HepG2 (cell line): ENCODE data around the gene COL26A1. TPM values are rescaled to one million over a fixed set of nuclear protein-coding genes. Genes with fewer than 3 reads are reported as not detected.

Experiments
- ATAC-seq: fragments of 200-7000 bp; cut with Tn5 transposase; 3 replicates; pipeline ENCODE4 v1.9.1; 2020; ENCODE audit warnings: mild to moderate bottlenecking, moderate library complexity
- BruUV-seq: library from RNA; stranded (reverse); fragments of 400-500 nt; replicated peaks from 2 replicates; lab custom pipeline; 2021; lab: Mats Ljungman, UMichigan
- CTCF ChIA-PET: fragments of 300-600 bp; formaldehyde crosslinking; extraction: SDS; loops from one replicate; lab custom pipeline; 2021; ENCODE audit warnings: low total read pairs, inconsistent platforms, low intra/inter-chr PET ratio; lab: Yijun Ruan, JAX
- POLR2A ChIA-PET: fragments of 350-600 bp; sonication (Branson Sonifier 250); formaldehyde crosslinking; loops from one replicate; lab custom pipeline; 2020; ENCODE audit warnings: antibody characterized with exemption, inconsistent platforms; lab: Yijun Ruan, JAX
- DNase-seq: peaks from one replicate; pipeline ENCODE4 v3.0.0-alpha.2; 2015; ENCODE audit warnings: low spot score
- FAIRE-seq: peaks from 3 replicates; lab custom pipeline; 2011; peaks lifted over from hg19 to GRCh38; lab: Jason Lieb, UNC
- H2AFZ ChIP-seq: one replicate; pipeline ENCODE4 v1.6.1; 2011; ENCODE audit warnings: low read length, inconsistent platforms
- H3K27ac ChIP-seq: fragments of 300-600 bp; 3 replicates; pipeline ENCODE4 v1.8.0; 2011; ENCODE audit warnings: mixed run types, mild to moderate bottlenecking, mixed read lengths, low read length, inconsistent platforms; ENCODE audit not compliant: insufficient read depth; ENCODE audit errors: extremely low read length
- H3K27me3 ChIP-seq, 2 experiments: fragments of 200-600 bp in 1 of 2; 2 replicates in 1 of 2; 3 replicates in 1 of 2; pipeline versions ENCODE4 v1.6.0 to v1.8.0; 2011; ENCODE audit warnings: low read length in 2 of 2, mild to moderate bottlenecking in 2 of 2, moderate library complexity in 2 of 2, inconsistent platforms in 1 of 2; ENCODE audit not compliant: insufficient read depth in 2 of 2, control insufficient read depth in 1 of 2
- H3K36me3 ChIP-seq, 2 experiments: fragments of 200-600 bp in 1 of 2; replicated peaks in 1 of 2; 2 replicates in 1 of 2; 3 replicates in 1 of 2; pipeline versions ENCODE4 v1.5.1 to v1.8.0; 2011; ENCODE audit warnings: low read length in 2 of 2, inconsistent platforms in 1 of 2; ENCODE audit not compliant: insufficient read depth in 2 of 2, control insufficient read depth in 1 of 2
- H3K4me1 ChIP-seq: 2 replicates; pipeline ENCODE4 v1.5.1; 2012; ENCODE audit warnings: low read length, inconsistent platforms; ENCODE audit not compliant: insufficient read depth
- H3K4me2 ChIP-seq: 2 replicates; pipeline ENCODE4 v1.6.0; 2011; ENCODE audit warnings: low read depth, low read length, inconsistent platforms
- H3K4me3 ChIP-seq, 3 experiments: fragments of 200-600 bp in 1 of 3; sonication (generic), shearing (Covaris generic) in 1 of 3; replicated peaks in 1 of 3; 2 replicates each; pipeline ENCODE4 v1.5.1; 2011 to 2016; ENCODE audit warnings: low read length in 3 of 3, inconsistent platforms in 2 of 3, low read depth in 2 of 3, mild to moderate bottlenecking in 2 of 3, control low read depth in 1 of 3, mixed read lengths in 1 of 3; ENCODE audit not compliant: insufficient read depth in 1 of 3
- H3K79me2 ChIP-seq: one replicate; pipeline ENCODE4 v1.6.1; 2011; ENCODE audit warnings: low read length, inconsistent platforms; ENCODE audit not compliant: insufficient read depth
- H3K9ac ChIP-seq: 2 replicates; pipeline ENCODE4 v1.6.0; 2011; ENCODE audit warnings: mild to moderate bottlenecking, low read depth, low read length, inconsistent platforms; ENCODE audit not compliant: insufficient read depth
- H3K9me3 ChIP-seq: 2 replicates; pipeline ENCODE4 v1.5.1; 2012; ENCODE audit warnings: mild to moderate bottlenecking, low read length
- H4K20me1 ChIP-seq: 2 replicates; pipeline ENCODE4 v1.6.0; 2011; ENCODE audit warnings: inconsistent platforms, mild to moderate bottlenecking, low read length, moderate library complexity; ENCODE audit not compliant: insufficient read depth
- MEIS2 ChIP-seq: sonication (generic); formaldehyde crosslinking; IDR thresholded peaks from 2 replicates; pipeline ENCODE4 v1.9.0; 2021; ENCODE audit warnings: mild to moderate bottlenecking, missing genetic modification reagents
- MNT ChIP-seq: fragments of 450-650 bp; IDR thresholded peaks from 2 replicates; pipeline ENCODE4 v1.6.1; 2016
- NCOA2 ChIP-seq: sonication (generic); formaldehyde crosslinking; IDR thresholded peaks from 2 replicates; pipeline ENCODE4 v1.8.0; 2022; ENCODE audit warnings: inconsistent platforms
- PTBP1 ChIP-seq: fragments of 200-400 bp; formaldehyde crosslinking; IDR thresholded peaks from 2 replicates; pipeline ENCODE4 v1.6.1; 2018; ENCODE audit warnings: low read length, low read depth; ENCODE audit not compliant: poor library complexity, severe bottlenecking
- RELA ChIP-seq: sonication (generic); formaldehyde crosslinking; IDR thresholded peaks from 2 replicates; pipeline ENCODE4 v1.4.0; 2020; ENCODE audit warnings: missing genetic modification reagents
- SALL1 ChIP-seq: sonication (generic); formaldehyde crosslinking; IDR thresholded peaks from 2 replicates; pipeline ENCODE4 v1.8.0; 2022; ENCODE audit warnings: mild to moderate bottlenecking, missing genetic modification reagents
- SMARCE1 ChIP-seq: fragments of 450-650 bp; IDR thresholded peaks from 2 replicates; pipeline ENCODE4 v1.6.1; 2017; ENCODE audit warnings: borderline replicate concordance
- ZBTB8A ChIP-seq: sonication (generic); formaldehyde crosslinking; IDR thresholded peaks from 2 replicates; pipeline ENCODE4 v1.4.0; 2020; ENCODE audit warnings: mild to moderate bottlenecking, low read depth, missing genetic modification reagents, borderline replicate concordance
- WGBS: methylation state at CpG from one replicate; pipeline ENCODE4 v1.1.6; 2017; ENCODE audit warnings: low lambda C conversion rate; 5-methylcytosine and 5-hydroxymethylcytosine counted together
- in situ Hi-C: cut with HindIII; loops from 2 replicates; pipeline ENCODE4 v1.10.0; 2017; ENCODE audit warnings: low pct_unique_long_range_greater_than_20kb; ENCODE audit not compliant: extremely low pct_ligation_motif_present
- intact Hi-C: fragments of 100-400 bp; cut with micrococcal nuclease; formaldehyde crosslinking; loops from one replicate; pipeline ENCODE4 v1.10.0; 2022; ENCODE audit not compliant: unreplicated experiment
- polyA plus RNA-seq, 8 experiments: library from polyadenylated mRNA; depleted of rRNA in 3 of 8; stranded (reverse) in 7 of 8; unstranded in 1 of 8; fragments of >200 nt; fragmentation: Illumina TruSeq in 4 of 8; extraction: Trizol in 4 of 8; gene quantifications; 2 replicates each; pipeline versions ENCODE4 v1.2.1 to v1.2.3, GENCODE V29; 2011 to 2016; ENCODE audit warnings: low read depth in 4 of 8, missing spikeins in 1 of 8, mixed read lengths in 1 of 8; ENCODE audit not compliant: insufficient read depth in 1 of 8
- total RNA-seq, 5 experiments: library from RNA; depleted of rRNA; stranded (reverse); fragments of >200 nt; fragmentation: Illumina TruSeq; extraction: Trizol; gene quantifications; 2 replicates each; pipeline ENCODE4 v1.2.3, GENCODE V29; 2016; ENCODE audit warnings: low read depth in 1 of 5
- TF ChIP-seq, protein P1 (sequence below): IDR thresholded peaks from 2 replicates; pipeline ENCODE4 v1.6.1; 2016; ENCODE audit warnings: low read depth, borderline replicate concordance

The COL26A1 gene
- total and polyA plus RNA-seq, 2 of the 13 experiments (the other 11 are each of a cell fraction or from before 2014, with no cell fraction given), result 7.8 to 9.2 TPM

DNA sequence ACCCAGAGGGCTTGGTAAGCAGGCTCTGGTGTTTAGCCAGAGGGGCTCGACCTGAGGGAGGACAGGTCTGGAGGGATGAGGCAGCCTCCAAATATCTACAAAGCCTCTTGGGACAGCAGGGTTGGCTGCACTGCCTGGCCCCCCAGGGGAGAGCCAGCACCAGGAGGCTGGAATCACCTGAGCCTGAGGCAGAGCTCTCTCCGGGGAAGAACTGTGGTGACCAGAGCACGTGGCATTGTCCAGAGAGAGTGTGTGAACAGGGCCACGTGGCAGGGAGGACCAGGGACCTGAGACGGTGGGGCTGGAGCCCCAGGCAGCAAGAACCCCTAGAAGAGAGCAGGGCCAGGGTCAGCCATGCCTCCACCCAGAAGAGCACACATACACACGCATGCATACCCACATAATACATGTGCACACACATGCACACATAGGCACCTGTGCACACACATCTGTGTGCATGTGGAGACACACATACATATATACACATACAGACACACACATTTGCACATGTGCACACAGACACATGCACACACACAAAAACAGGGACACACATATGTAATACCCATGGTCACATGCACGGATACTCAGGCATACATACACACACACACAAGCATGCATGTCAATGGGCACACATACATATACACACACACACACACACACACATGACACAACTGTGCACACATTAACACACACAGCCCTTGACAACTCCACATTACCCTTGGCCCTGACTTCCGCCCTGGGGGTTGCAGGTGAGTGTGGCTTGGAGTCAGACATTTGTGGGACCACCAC lies 171.5 kb downstream of the COL26A1 start:
- no TSS peak for BruUV-seq
- ChIA-PET CTCF (no interaction called here), POLR2A (no interaction called here)
- Histone ChIP-seq H3K4me3 (no peak overlapping the region), H3K9ac (no peak overlapping the region), H3K27ac (no peak overlapping the region), H3K79me2 (no peaks in the 10 kb centered on the region), H3K4me2 (no peak overlapping the region), H3K36me3 (no peaks in the 10 kb centered on the region), H2AFZ (no peak overlapping the region)
- 71% methylated on average over 7 of the region's 8 CpGs for WGBS
- no peak for DNase-seq
- FAIRE-seq, result no peak
- no peak for ATAC-seq
- in situ Hi-C loops, result no loop called here
- intact Hi-C loops, result no loop called here
- TF ChIP-seq MEIS2, result no peak
- TF ChIP-seq SMARCE1, result no peak
- no peak for TF ChIP-seq RELA (CRISPR knock-in tag)
- no peak for TF ChIP-seq SALL1
- TF ChIP-seq MNT, result peak; percentile 80
- TF ChIP-seq PTBP1, result no peak
- TF ChIP-seq, all 625 proteins: peak for 1
- H4K20me1 ChIP-seq, result no peaks in the 10 kb centered on the region
- no peaks in the 10 kb centered on the region for H3K9me3 ChIP-seq
- peaks cover 46% of the 10 kb centered on the region for H3K4me1 ChIP-seq
- H3K27me3 ChIP-seq, result no peaks in the 10 kb centered on the region

GRCh38 chr7:101534873-101535272 lies 172.2 kb downstream of the COL26A1 start:
- ChIA-PET CTCF (no interaction called here), POLR2A (no interaction called here)
- intact Hi-C loops, result no loop called here
- Histone ChIP-seq H2AFZ (no peak overlapping the region), H3K9me3 (no peaks in the 10 kb centered on the region), H3K27me3 (no peaks in the 10 kb centered on the region), H3K36me3 (no peaks in the 10 kb centered on the region), H3K27ac (no peak overlapping the region), H3K79me2 (no peaks in the 10 kb centered on the region), H3K9ac (no peak overlapping the region), H3K4me3 (no peak overlapping the region), H3K4me2 (no peak overlapping the region), H3K4me1 (peaks cover 48% of the 10 kb centered on the region), H4K20me1 (no peaks in the 10 kb centered on the region)
- 80% methylated on average over 2 of the region's 11 CpGs for WGBS
- FAIRE-seq (no peak), DNase-seq (no peak), ATAC-seq (no peak)
- no TSS peak for BruUV-seq
- in situ Hi-C loops, result loop anchor here (5.0 kb wide), 1 partner anchor 737 kb away; no protein-coding TSS in a partner anchor
- TF ChIP-seq ZBTB8A (CRISPR knock-in tag) (no peak), NCOA2 (no peak)
- TF ChIP-seq, protein P1, sequence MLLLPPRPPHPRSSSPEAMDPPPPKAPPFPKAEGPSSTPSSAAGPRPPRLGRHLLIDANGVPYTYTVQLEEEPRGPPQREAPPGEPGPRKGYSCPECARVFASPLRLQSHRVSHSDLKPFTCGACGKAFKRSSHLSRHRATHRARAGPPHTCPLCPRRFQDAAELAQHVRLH (CRISPR knock-in tag), result no peak
